Measurements from ENCODE around the gene UVRAG. TPM values are rescaled to one million over a fixed set of nuclear protein-coding genes. Genes with fewer than 3 reads are reported as not detected.

UVRAG gene
- polyA plus RNA-seq, 1 donor (not counting 4 experiments of a cell fraction or from before 2014, with no cell fraction given): 11.9 TPM

GRCh38 chr11:75790986-75791385 lies 24.0 kb upstream of the UVRAG start:
- Histone ChIP-seq H3K9me1 (ENCODE audit: control insufficient read depth, extremely low read depth, insufficient read depth, low read length) (peaks cover 3% of the 10 kb centered on the region), H3K4me2 (ENCODE audit: control insufficient read depth, extremely low read depth, insufficient read depth, low read depth, low read length) (no peak overlapping the region)
- no peak for DNase-seq (ENCODE audit: low read depth, low spot score)

GRCh38 chr11:75792127-75792731 lies 22.8 kb upstream of the UVRAG start:
- Histone ChIP-seq H3K4me2 (ENCODE audit: control insufficient read depth, extremely low read depth, insufficient read depth, low read depth, low read length) (no peak overlapping the region), H3K9ac (ENCODE audit: control insufficient read depth, extremely low read depth, insufficient read depth, low read length) (no peak overlapping the region), H4K20me1 (ENCODE audit: control insufficient read depth, extremely low read depth, insufficient read depth, low read length) (no peaks in the 10 kb centered on the region), H2AFZ (ENCODE audit: control insufficient read depth, low read length) (no peak overlapping the region), H3K4me3 (ENCODE audit: control insufficient read depth in 2 of 3, extremely low read depth in 1 of 3, insufficient read depth in 2 of 3, low read depth in 1 of 3, low read length in 3 of 3) (no peak overlapping the region), H3K9me1 (ENCODE audit: control insufficient read depth, extremely low read depth, insufficient read depth, low read length) (peaks cover 3% of the 10 kb centered on the region), H3K9me3 (ENCODE audit: control insufficient read depth, low read depth, low read length) (no peaks in the 10 kb centered on the region), H3K27me3 (ENCODE audit: control insufficient read depth, extremely low read depth, insufficient read depth, low read length) (no peaks in the 10 kb centered on the region), H3K4me1 (ENCODE audit: control insufficient read depth, extremely low read depth, insufficient read depth, low read length) (peaks cover 25% of the 10 kb centered on the region), H3K79me2 (ENCODE audit: control insufficient read depth, insufficient read depth, low read length) (no peaks in the 10 kb centered on the region), H3K36me3 (ENCODE audit: control insufficient read depth in 2 of 2, extremely low read depth in 1 of 2, insufficient read depth in 2 of 2, low read length in 2 of 2) (no peaks in the 10 kb centered on the region), H3K27ac (ENCODE audit: control insufficient read depth, insufficient read depth, low read length) (no peak overlapping the region)
- DNase-seq (ENCODE audit: low read depth, low spot score) (no peak), FAIRE-seq (no peak)
- TF ChIP-seq CTCF (optimal IDR thresholded peaks at IDR 0.05 in 1 of 3, IDR thresholded peaks at IDR 0.05 in 1 of 3, conservative IDR thresholded peaks at IDR 0.05 in 1 of 3; ENCODE audit: extremely low read depth in 1 of 3, insufficient read depth in 2 of 3, low read length in 3 of 3): no peak
- no peak for TF ChIP-seq EZH2 (IDR thresholded peaks at IDR 0.05; ENCODE audit: low read length)
- dilution Hi-C loops (cut with MboI; ENCODE audit: extremely low pct_ligation_motif_present, low sequenced_read_pairs): no loop called here

More at GRCh38 chr11:75790986-75791385, 24.0 kb upstream of the UVRAG start:
- no peaks in the 10 kb centered on the region for H3K79me2 ChIP-seq (ENCODE audit: control insufficient read depth, insufficient read depth, low read length)
- no peak overlapping the region for H3K9ac ChIP-seq (ENCODE audit: control insufficient read depth, extremely low read depth, insufficient read depth, low read length)
- no peaks in the 10 kb centered on the region for H4K20me1 ChIP-seq (ENCODE audit: control insufficient read depth, extremely low read depth, insufficient read depth, low read length)
- no peaks in the 10 kb centered on the region for H3K27me3 ChIP-seq (ENCODE audit: control insufficient read depth, extremely low read depth, insufficient read depth, low read length)
- TF ChIP-seq CTCF (optimal IDR thresholded peaks at IDR 0.05 in 1 of 3, IDR thresholded peaks at IDR 0.05 in 1 of 3, conservative IDR thresholded peaks at IDR 0.05 in 1 of 3; ENCODE audit: extremely low read depth in 1 of 3, insufficient read depth in 2 of 3, low read length in 3 of 3): no peak
- no peak for TF ChIP-seq EZH2 (IDR thresholded peaks at IDR 0.05; ENCODE audit: low read length)
- no peak overlapping the region for H3K4me3 ChIP-seq (ENCODE audit: control insufficient read depth in 2 of 3, extremely low read depth in 1 of 3, insufficient read depth in 2 of 3, low read depth in 1 of 3, low read length in 3 of 3)
- H3K36me3 ChIP-seq (ENCODE audit: control insufficient read depth in 2 of 2, extremely low read depth in 1 of 2, insufficient read depth in 2 of 2, low read length in 2 of 2): no peaks in the 10 kb centered on the region
- H2AFZ ChIP-seq (ENCODE audit: control insufficient read depth, low read length): no peak overlapping the region
- FAIRE-seq: no peak
- peaks cover 14% of the 10 kb centered on the region for H3K4me1 ChIP-seq (ENCODE audit: control insufficient read depth, extremely low read depth, insufficient read depth, low read length)
- H3K27ac ChIP-seq (ENCODE audit: control insufficient read depth, insufficient read depth, low read length): no peak overlapping the region
- H3K9me3 ChIP-seq (ENCODE audit: control insufficient read depth, low read depth, low read length): no peaks in the 10 kb centered on the region
- dilution Hi-C loops (cut with MboI; ENCODE audit: extremely low pct_ligation_motif_present, low sequenced_read_pairs): no loop called here
